Left renal cortex interstitium (tissue), 4 donors: ENCODE results near the gene SAMM50. TPM values are rescaled to one million over a fixed set of nuclear protein-coding genes. Genes with fewer than 3 reads are reported as not detected.

Source experiments
- DNase-seq, 4 donors: peaks; one replicate each; pipeline ENCODE4 v3.0.0-alpha.2; 2013; ENCODE audit warnings: low read depth in 4 of 4, low spot score in 2 of 4, missing footprints in 1 of 4
- polyA plus RNA-seq, 4 donors: library from polyadenylated mRNA; unstranded; fragments of 120-200 nt; gene quantifications; one replicate each; pipeline ENCODE4 v1.2.1, GENCODE V29; 2013; ENCODE audit not compliant: insufficient read length in 4 of 4

Gene SAMM50
- polyA plus RNA-seq, 4 donors, result 65.2 to 67.5 (median 66.5) TPM

DNA sequence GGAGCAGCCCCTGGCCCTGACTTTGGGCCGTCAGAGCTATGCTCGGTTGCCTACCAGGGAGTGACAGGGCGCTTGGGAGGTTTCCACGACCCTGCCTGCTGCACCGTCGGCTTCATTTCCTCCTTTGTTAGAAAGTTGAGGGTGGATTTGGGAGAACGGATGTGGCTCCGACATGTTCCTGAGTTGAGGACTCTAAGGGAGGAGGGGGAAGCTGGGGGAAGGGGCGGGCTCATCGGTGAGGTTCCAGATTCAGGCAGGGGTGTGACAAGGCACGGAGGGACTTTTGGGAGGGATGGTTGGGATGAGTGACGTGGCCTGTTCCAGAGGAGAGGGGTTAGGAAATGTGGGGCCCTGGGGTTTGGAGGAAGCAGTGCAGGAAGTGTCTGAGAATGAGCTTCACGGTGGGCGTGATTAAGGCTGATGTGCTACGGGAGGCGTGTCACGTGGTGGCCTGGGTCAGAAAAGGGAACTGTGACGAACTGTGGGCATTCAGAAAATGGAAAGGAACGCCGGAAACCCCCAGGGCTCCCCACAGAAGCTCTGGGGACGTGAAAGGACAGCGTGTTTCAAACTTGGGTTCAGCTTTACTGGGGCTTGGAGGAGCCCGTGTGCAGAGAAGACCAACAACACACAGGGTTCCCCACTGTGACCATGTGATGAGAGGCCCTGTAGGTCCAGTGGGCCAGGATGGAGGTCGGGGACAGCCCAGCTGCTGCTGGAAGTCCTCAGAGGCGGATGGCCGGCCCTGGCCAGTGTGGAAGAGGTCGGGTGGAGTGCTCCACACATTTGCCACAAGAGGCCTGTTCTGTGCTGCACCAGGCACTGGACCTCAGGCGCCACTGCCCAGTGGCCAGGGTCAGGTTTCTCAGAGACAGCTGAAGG is 71.6 kb downstream of the SAMM50 start:
- no peak for DNase-seq

DNA sequence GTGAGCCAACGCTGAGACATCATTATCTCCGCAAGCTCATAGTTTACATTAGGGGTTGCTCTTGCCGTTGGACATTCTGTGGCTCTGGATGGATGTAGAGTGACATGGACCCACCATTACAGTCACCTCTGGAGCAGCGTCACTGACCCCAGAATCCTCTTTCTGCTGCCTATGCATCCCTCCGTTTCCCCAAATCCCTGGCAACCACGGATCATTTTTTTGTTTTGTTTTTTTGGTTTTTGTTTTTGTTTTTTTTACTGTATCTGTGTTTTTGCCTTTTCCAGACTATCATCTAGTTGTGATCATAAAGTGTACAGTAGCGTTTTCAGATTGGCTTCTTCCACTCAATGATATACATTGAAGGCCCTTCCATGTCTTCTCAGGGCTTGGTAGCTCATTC is 72.8 kb downstream of the SAMM50 start:
- DNase-seq, result no peak

DNA sequence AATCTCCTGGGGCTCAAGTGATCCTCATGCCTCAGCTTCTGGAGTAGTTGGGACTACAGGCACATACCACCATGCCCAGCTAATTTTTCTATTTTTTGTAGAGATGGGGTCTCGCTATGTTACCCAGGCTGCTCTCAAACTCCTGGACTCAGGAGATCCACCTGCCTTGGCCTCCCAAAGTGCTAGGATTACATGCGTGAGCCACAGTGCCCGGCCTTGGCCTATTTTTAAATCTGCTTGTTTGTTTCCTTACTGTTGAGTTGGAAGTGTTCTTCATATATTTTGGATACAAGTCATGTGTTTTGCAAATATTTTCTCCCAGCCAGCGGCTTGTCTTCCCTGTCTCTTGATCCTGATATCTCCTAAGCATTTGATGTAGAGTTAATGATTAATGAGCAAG is 73.8 kb downstream of the SAMM50 start:
- DNase-seq, result no peak

DNA sequence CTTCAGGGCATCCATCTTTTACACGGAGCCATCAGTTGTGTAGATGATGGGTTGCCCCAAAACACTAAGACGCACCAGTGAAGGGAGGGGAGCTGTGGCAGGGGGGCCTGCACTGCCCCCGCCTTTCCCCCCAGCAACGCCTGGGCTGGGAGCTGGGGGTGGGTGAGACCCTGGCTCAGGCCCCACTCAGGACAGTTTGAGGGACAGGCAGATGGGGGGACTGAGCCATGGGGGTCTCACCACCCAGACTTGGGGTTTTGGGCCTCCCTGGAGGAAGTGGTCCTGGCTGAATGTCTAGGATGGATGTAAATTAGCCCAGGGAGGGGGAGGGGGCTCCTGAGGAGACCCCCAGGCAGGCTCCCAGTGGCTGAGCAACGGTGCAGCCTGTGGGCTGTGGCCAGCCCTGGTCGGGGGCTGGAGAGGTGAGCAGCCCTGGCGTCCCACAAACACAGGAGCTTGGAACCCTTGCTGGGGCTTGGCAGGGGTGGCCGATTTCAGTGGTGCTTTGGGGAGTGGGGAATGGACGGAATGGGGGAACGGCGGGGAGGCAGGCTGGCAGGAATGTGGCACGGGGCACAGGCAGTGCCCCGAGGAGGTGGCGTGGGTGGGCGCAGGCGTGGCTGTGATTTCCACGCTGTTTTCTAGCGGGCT is 74.9 kb downstream of the SAMM50 start:
- DNase-seq, result no peak

DNA sequence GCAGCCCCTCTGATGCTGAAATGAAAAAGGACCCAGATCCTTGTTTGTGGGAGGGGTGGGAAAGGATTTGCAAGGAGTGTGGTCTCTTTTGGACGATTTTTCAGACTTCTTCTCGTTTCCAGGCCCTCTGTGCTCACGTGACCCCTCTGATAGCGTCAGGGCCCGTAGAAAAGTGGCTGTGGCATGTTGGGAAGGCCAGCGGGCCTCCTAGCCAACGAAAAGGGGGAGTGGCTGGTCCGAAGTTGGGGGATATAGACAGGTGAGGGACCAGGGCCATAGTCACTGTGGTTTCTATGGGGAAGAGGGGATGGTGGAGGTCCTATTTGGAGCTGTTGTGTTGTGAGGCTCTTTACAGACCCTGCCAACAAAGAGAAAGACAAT is 75.5 kb downstream of the SAMM50 start:
- no peak for DNase-seq

DNA sequence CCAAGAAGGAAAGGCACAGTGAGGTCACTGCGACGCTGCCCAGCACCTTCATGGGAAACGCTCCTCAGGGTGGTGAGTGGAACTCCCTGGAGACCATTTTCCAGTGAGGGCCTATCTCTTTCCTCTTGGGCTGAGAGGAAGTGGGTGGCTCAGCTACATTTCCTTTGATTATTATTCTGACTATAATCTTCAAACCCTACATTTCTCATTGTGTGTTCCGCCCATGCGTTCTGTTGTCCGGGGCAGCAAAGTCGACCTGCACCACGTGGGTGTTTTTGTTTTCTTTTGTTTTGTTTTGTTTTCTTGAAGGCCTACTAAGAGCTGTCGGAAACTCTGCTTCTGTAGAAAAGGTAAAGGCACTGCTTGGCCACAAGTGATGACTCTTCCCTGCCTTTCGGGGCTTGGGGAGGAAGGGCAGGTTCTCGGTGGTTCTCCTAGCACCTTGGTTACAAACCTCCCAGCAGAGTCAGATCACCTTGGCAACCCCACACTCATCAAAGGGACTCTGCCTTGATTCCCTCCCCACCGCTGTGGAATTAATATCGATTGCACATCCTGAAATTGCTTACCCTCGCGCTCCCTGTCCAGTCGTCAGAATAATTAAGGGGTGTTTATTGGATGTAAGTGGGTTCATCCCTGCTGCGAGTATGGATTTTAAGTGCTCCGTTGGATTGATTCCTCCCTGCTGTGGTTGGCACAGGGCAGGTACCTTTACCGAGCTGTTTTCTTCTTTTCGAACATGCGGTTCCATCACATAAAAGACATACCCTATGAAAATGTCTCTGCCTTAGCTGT is 76.1 kb downstream of the SAMM50 start:
- DNase-seq, result no peak

DNA sequence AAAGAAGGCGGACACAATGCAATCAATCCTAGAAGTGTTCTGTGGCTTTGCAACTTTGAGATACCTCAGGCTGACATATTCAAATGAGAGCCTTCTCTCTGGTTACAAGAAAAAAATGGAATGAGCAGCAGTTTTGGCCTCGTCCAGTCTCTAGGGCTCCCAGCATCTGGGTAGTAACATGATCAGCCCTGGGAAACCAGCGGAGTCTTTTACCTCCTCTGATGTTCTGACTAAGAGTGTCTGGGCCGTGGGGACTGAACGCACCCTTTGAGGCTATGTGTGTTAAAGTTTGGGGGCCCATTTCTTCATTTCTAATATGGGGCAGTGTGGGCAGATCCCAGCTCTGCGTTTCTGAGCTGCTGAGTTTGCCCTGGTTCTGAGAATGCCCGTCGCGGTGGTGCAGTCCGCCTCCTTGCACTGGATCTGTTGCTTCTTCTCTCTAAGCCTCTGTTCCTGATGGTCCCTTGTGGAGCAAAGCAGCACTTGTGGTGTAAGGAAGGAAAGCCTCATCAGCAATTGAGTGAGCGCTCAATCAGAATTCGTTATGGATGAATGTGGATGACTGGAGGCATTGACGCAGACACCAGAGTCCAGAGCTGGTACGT is 77.0 kb downstream of the SAMM50 start:
- DNase-seq, result no peak

DNA sequence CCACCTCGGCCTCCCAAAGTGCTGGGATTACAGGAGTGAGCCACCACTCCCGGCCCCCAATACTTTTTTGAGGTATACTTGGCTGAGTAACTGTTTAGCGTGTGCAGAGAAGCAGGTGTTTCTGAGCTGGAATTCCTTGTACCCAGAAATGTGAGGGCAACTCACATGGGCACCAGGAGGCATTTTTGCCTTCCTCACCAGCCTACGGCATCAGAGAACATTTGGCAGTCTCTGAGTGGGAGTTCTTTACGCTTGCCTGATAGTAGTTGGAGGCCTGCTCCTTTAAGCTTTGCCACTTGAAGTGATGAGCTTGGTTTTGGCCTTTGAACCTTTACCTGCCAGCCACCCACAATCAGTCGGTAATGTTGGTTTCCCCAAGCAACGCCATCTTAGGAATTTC is 78.0 kb downstream of the SAMM50 start:
- DNase-seq, result no peak

DNA sequence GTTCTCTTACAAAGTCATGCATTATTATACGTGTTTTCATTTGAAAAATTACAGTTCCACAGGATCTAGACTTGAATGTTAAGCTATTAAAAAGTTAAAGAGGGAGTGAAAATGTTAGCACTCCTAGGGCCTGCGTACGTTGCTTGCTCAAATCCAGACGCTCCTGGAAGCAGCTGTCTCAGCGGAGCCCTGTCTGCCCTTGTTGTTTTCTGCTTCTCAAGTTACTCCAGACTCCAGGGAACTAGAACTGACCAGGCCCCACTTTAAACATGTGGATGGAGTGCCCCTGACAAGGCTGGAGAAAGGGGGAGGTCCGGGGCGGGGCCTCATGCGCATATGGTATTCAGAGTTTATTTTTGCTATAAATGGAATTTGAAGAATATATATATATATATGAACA is 78.5 kb downstream of the SAMM50 start:
- DNase-seq, result peak in 2 of 4 donors; percentile 43 to 65

DNA sequence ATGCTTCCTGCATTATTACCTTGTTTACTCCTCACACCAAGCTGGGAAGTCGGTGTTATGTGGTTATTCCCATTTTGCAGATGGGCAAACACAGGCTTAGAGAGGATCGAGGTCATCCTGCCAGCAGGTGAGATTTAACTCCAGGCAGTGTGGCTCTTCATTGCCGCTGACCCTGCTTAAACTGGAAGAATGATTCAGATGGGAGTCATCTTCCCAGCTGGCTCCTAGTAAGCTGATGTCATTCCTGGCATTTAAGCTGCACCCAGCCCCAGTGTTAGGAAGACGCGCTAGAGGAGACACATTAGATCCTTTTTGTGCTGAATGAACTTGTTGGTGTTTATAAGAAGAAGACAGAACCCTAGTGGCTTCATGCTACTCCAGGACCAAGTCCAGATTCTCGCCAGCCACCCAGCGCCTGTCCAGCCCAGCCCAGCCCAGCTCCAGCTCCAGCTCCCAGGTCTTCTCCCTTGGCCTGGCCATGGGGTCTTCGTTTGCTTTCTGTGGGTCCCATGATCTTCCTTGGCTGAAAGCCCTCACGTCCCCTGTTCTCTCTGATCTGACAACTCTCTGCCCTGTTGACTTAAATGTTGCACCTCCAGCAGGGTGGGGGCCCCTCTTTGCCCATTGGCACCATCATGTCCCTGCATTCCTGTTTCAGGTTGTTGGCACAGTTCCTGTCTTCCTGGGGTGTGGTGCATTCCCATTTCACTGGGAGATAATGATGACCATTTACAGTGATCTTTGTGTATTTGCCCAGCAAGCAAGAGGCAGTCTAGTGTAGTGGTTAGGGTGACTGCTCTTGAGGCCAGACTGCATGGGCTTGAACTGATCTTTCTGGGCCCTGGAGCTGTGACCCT is 82.5 kb downstream of the SAMM50 start:
- no peak for DNase-seq

DNA sequence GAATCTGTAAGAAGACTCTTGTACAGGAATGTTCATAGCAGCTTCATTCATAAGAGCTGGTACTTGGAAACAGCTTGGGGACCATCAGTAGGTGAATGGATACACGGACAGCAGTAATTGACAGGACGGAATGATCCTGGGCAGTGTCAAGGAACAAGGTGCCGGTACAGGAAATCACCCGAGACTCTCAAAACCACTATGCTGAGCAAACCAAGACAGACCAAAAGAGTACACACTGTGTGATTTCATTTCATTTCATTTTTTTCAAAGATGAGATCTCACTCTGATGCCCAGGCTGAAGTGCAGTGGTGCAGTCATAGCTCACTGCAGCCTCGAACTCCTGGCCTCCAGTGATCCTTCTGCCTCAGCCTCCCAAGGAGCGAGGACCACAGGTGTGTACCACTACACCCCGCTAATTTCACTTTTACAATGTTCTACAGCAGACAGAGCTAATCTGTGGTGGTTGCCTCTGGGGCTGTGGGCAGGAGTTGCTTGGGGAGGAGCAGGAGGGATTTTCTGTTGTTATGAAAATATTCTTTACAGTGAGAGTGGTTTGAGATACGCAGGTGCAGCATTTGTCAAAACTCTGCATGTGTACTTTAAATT is 84.4 kb downstream of the SAMM50 start:
- DNase-seq, result no peak

DNA sequence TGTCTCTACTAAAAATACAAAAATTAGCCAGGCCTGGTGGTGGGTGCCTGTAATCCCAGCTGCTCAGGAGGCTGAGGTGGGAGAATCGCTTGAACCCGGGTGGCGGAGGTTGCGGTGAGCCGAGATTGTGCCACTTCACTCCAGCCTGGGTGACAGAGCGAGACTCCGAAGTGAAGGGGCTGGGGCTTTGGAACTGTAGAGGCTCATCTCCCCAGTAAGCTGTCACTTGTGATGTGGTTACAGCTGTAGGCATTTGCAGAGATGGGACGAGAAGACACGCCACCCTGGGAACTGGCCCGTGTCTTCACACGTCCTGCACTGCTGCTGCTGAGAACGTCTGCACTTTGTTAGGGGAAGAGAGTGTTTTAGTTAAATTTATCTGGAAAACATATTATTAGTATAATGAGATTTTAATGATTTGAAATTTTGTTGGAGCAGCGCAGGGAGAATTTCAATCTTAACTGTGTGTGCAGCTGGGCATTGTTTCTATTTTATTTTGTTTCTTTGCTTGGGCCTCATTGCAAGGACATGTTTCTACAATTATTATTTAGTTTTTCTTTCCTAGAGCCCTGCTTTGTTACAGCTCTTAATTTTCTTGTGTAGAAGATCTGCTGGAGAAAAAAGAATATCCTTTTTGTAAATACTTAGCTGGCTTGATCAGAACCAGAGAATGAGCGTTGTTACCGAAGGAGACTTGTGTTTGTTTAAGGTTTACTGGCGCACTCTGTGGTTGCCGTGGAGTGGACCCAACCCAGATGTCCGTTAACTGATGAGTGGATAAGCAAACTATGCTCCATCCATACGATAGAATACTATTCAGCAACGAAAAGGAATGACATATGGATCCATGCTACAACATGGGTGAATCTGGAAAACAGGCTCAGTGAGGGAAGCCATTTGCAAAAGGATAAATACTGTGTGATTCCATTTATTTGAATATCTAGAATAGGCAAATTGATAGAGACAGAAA is 87.3 kb downstream of the SAMM50 start:
- no peak for DNase-seq

DNA sequence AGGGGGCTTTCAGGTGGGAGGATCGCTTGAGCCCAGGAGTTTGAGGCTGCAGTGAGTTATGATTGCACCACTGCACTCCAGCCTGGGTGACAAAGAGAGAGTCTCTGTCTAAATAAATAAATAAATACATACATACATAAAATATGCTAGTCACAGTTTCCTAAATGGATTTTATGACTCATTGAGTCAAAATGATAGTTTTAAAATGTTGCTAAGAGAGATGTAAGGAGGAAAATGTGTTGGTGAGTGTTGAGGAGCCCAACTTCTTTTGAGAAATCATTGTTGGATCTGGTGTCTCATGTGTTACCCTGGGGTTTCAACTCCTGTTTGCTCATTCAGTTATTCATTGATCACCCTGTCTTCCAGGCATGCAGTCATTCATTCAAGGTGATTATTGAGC is 89.9 kb downstream of the SAMM50 start:
- no peak for DNase-seq

Other genes with a start within 250 kb of the SAMM50 start
- 1 to 10 TPM; 5.1 to 6.0 (median 5.7) TPM for gene EFCAB6, start 143.1 kb upstream of the SAMM50 start, polyA plus RNA-seq
- 1 to 10 TPM; 1.6 to 5.7 (median 3.1) TPM for gene SULT4A1, start 92.9 kb upstream of the SAMM50 start, polyA plus RNA-seq
- gene PNPLA5, start 63.4 kb upstream of the SAMM50 start, polyA plus RNA-seq, result under 1 TPM in 3 of 4 donors, not detected in 1; 0.06 to 0.16 (median 0.13) TPM
- gene PNPLA3, start 31.6 kb upstream of the SAMM50 start, polyA plus RNA-seq, result 1 to 10 TPM; 1.3 to 2.2 (median 1.6) TPM
- 10 to 100 TPM; 20.8 to 25.3 (median 23.9) TPM for gene PARVB, start 68.9 kb downstream of the SAMM50 start, polyA plus RNA-seq
- 1 to 10 TPM; 2.0 to 3.0 (median 2.3) TPM for gene PARVG, start 225.5 kb downstream of the SAMM50 start, polyA plus RNA-seq